DND-41 (cell line): Measurements from ENCODE around the gene ABLIM3.

Experiments used
- ATAC-seq: fragments of 200-7000 bp; cut with Tn5 transposase; 3 replicates; pipeline ENCODE4 v1.9.1; 2021; ENCODE audit warnings: low read depth; ENCODE audit not compliant: insufficient read depth
- DNase-seq: peaks from one replicate; pipeline ENCODE4 v3.0.0-alpha.2; 2020
- H2AFZ ChIP-seq: 2 replicates; pipeline ENCODE4 v1.6.0; 2012; ENCODE audit warnings: low read depth, low read length
- H3K27ac ChIP-seq: 2 replicates; pipeline ENCODE4 v1.5.1; 2012; ENCODE audit warnings: low read length, inconsistent platforms
- H3K27me3 ChIP-seq: fragments of 200-600 bp; sonication (generic); 2 replicates; pipeline ENCODE4 v1.6.0; 2012; ENCODE audit warnings: low read length, mild to moderate bottlenecking, inconsistent platforms; ENCODE audit not compliant: insufficient read depth, poor library complexity
- H3K36me3 ChIP-seq: 2 replicates; pipeline ENCODE4 v1.5.1; 2012; ENCODE audit warnings: low read length, inconsistent platforms; ENCODE audit not compliant: insufficient read depth
- H3K4me1 ChIP-seq: 2 replicates; pipeline ENCODE4 v1.5.1; 2012; ENCODE audit warnings: mild to moderate bottlenecking, low read length; ENCODE audit not compliant: insufficient read depth
- H3K4me2 ChIP-seq: 2 replicates; pipeline ENCODE4 v1.6.0; 2012; ENCODE audit warnings: mild to moderate bottlenecking, moderate library complexity, low read length, inconsistent platforms; ENCODE audit not compliant: insufficient read depth
- H3K4me3 ChIP-seq, 2 experiments: fragments of 200-600 bp in 1 of 2; shearing (Covaris generic) in 1 of 2; 2 replicates each; pipeline ENCODE4 v1.5.1; 2012 to 2016; ENCODE audit warnings: inconsistent platforms in 2 of 2, low read length in 2 of 2, mild to moderate bottlenecking in 2 of 2, low read depth in 1 of 2, moderate library complexity in 1 of 2
- H3K79me2 ChIP-seq: 2 replicates; pipeline ENCODE4 v1.6.0; 2012; ENCODE audit warnings: low read length, inconsistent platforms; ENCODE audit not compliant: insufficient read depth
- H3K9ac ChIP-seq: 2 replicates; pipeline ENCODE4 v1.6.0; 2012; ENCODE audit warnings: low read depth, mild to moderate bottlenecking, inconsistent platforms, low read length, moderate library complexity
- H3K9me3 ChIP-seq: 2 replicates; pipeline ENCODE4 v1.5.1; 2012; ENCODE audit warnings: low read length, moderate library complexity, mild to moderate bottlenecking, inconsistent platforms; ENCODE audit not compliant: insufficient read depth, severe bottlenecking
- H4K20me1 ChIP-seq: 2 replicates; pipeline ENCODE4 v1.6.0; 2012; ENCODE audit warnings: low read length; ENCODE audit not compliant: insufficient read depth
- CTCF ChIP-seq: IDR thresholded peaks from 2 replicates; pipeline ENCODE4 v1.5.1; 2012; ENCODE audit warnings: borderline replicate concordance, low read length, moderate library complexity, mild to moderate bottlenecking; ENCODE audit not compliant: poor library complexity, severe bottlenecking; ENCODE audit errors: extremely low read depth
- EZH2 ChIP-seq: IDR thresholded peaks from 3 replicates; pipeline ENCODE4 v1.6.1; 2012; ENCODE audit warnings: borderline replicate concordance, low read depth, mild to moderate bottlenecking, moderate library complexity, low read length, inconsistent platforms; ENCODE audit not compliant: severe bottlenecking

The ABLIM3 gene

GRCh38 chr5:149294872-149295829 lies 153.9 kb downstream of the ABLIM3 start:
- ATAC-seq (no peak), DNase-seq (no peak)
- H3K27ac ChIP-seq, result no peak overlapping the region
- no peaks in the 10 kb centered on the region for H4K20me1 ChIP-seq
- no peaks in the 10 kb centered on the region for H3K36me3 ChIP-seq
- no peaks in the 10 kb centered on the region for H3K9me3 ChIP-seq
- H3K4me1 ChIP-seq, result no peaks in the 10 kb centered on the region
- TF ChIP-seq CTCF (no peak), EZH2 (no peak)
- H2AFZ ChIP-seq, result no peak overlapping the region
- no peaks in the 10 kb centered on the region for H3K79me2 ChIP-seq
- H3K9ac ChIP-seq, result no peak overlapping the region
- H3K27me3 ChIP-seq, result peaks cover 31% of the 10 kb centered on the region
- no peak overlapping the region for H3K4me2 ChIP-seq
- H3K4me3 ChIP-seq, result no peak overlapping the region

- no peak overlapping the region for H3K4me2 ChIP-seq
- H3K27ac ChIP-seq, result no peak overlapping the region
- ATAC-seq, result no peak
Observed at GRCh38 chr5:149297340-149298025, 156.2 kb downstream of the ABLIM3 start.

DNA sequence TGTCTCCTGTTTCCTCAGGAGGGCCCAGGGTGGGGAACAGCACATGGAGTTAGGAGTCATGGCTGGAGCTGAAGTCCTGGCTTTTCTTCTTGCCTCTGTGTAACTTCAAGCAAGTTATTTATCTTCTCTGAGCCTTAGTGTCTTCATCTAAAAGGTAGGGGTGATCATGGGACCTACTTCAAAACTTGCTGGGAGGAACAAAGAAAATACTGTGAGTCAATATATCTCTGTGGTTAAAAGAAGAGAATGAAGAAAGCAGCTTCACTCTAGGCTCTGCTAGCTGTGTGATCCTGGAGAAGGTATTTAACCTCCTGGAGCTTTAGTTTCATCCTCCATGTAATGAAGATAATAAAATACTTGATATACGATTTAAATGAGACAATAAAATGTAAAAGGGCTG lies 156.9 kb downstream of the ABLIM3 start:
- no peak for DNase-seq
- Histone ChIP-seq H3K4me3 (no peak overlapping the region), H4K20me1 (no peaks in the 10 kb centered on the region), H3K4me2 (no peak overlapping the region), H3K4me1 (no peaks in the 10 kb centered on the region), H3K36me3 (no peaks in the 10 kb centered on the region), H2AFZ (no peak overlapping the region), H3K9me3 (no peaks in the 10 kb centered on the region), H3K9ac (no peak overlapping the region), H3K27me3 (peaks cover 26% of the 10 kb centered on the region), H3K79me2 (no peaks in the 10 kb centered on the region), H3K27ac (no peak overlapping the region)
- no peak for TF ChIP-seq EZH2
- no peak for TF ChIP-seq CTCF
- no peak for ATAC-seq

More at GRCh38 chr5:149297340-149298025, 156.2 kb downstream of the ABLIM3 start:
- Histone ChIP-seq H4K20me1 (no peaks in the 10 kb centered on the region), H3K9me3 (no peaks in the 10 kb centered on the region), H3K79me2 (no peaks in the 10 kb centered on the region), H2AFZ (no peak overlapping the region), H3K9ac (no peak overlapping the region), H3K27me3 (peaks cover 31% of the 10 kb centered on the region), H3K4me3 (no peak overlapping the region), H3K36me3 (no peaks in the 10 kb centered on the region), H3K4me1 (no peaks in the 10 kb centered on the region)
- TF ChIP-seq CTCF, result no peak
- TF ChIP-seq EZH2, result no peak
- no peak for DNase-seq
